ENCODE measurements around the gene PRXL2B.

- no peak for TF ChIP-seq EGR1 (IDR thresholded peaks at IDR 0.05; ENCODE audit: borderline replicate concordance in 1 of 2, low read depth in 2 of 2, low read length in 2 of 2)
- no peak for TF ChIP-seq TAF1 (IDR thresholded peaks at IDR 0.05; ENCODE audit: borderline replicate concordance, low read depth, low read length)
- no peak for TF ChIP-seq SP1 (IDR thresholded peaks at IDR 0.05; ENCODE audit: low read depth, low read length)
- TF ChIP-seq SUPT20H (IDR thresholded peaks at IDR 0.05; ENCODE audit: borderline replicate concordance, control insufficient read depth, low read depth, low read length), result no peak
- no peak for TF ChIP-seq SMC3 (IDR thresholded peaks at IDR 0.05; ENCODE audit: borderline replicate concordance, low read length)
- TF ChIP-seq, protein P1, sequence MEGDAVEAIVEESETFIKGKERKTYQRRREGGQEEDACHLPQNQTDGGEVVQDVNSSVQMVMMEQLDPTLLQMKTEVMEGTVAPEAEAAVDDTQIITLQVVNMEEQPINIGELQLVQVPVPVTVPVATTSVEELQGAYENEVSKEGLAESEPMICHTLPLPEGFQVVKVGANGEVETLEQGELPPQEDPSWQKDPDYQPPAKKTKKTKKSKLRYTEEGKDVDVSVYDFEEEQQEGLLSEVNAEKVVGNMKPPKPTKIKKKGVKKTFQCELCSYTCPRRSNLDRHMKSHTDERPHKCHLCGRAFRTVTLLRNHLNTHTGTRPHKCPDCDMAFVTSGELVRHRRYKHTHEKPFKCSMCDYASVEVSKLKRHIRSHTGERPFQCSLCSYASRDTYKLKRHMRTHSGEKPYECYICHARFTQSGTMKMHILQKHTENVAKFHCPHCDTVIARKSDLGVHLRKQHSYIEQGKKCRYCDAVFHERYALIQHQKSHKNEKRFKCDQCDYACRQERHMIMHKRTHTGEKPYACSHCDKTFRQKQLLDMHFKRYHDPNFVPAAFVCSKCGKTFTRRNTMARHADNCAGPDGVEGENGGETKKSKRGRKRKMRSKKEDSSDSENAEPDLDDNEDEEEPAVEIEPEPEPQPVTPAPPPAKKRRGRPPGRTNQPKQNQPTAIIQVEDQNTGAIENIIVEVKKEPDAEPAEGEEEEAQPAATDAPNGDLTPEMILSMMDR (IDR thresholded peaks at IDR 0.05 in 2 of 3, conservative IDR thresholded peaks at IDR 0.05 in 1 of 3; ENCODE audit: control insufficient read depth in 2 of 3, extremely low read depth in 1 of 3, insufficient read depth in 1 of 3, low read depth in 3 of 3, low read length in 3 of 3), result no peak
- no peak for TF ChIP-seq CBX5 (IDR thresholded peaks at IDR 0.05; ENCODE audit: low read depth)
- TF ChIP-seq CREB1 (IDR thresholded peaks at IDR 0.05; ENCODE audit: low read depth), result no peak
- no peak for TF ChIP-seq DPF2 (IDR thresholded peaks at IDR 0.05)
- no peak for TF ChIP-seq GABPA (IDR thresholded peaks at IDR 0.05; ENCODE audit: low read depth)
- TF ChIP-seq, protein P2, sequence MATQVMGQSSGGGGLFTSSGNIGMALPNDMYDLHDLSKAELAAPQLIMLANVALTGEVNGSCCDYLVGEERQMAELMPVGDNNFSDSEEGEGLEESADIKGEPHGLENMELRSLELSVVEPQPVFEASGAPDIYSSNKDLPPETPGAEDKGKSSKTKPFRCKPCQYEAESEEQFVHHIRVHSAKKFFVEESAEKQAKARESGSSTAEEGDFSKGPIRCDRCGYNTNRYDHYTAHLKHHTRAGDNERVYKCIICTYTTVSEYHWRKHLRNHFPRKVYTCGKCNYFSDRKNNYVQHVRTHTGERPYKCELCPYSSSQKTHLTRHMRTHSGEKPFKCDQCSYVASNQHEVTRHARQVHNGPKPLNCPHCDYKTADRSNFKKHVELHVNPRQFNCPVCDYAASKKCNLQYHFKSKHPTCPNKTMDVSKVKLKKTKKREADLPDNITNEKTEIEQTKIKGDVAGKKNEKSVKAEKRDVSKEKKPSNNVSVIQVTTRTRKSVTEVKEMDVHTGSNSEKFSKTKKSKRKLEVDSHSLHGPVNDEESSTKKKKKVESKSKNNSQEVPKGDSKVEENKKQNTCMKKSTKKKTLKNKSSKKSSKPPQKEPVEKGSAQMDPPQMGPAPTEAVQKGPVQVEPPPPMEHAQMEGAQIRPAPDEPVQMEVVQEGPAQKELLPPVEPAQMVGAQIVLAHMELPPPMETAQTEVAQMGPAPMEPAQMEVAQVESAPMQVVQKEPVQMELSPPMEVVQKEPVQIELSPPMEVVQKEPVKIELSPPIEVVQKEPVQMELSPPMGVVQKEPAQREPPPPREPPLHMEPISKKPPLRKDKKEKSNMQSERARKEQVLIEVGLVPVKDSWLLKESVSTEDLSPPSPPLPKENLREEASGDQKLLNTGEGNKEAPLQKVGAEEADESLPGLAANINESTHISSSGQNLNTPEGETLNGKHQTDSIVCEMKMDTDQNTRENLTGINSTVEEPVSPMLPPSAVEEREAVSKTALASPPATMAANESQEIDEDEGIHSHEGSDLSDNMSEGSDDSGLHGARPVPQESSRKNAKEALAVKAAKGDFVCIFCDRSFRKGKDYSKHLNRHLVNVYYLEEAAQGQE (IDR thresholded peaks at IDR 0.05; ENCODE audit: low read depth, low read length), result no peak
- TF ChIP-seq SIN3A (IDR thresholded peaks at IDR 0.05; ENCODE audit: low read depth, low read length), result no peak
These were observed 42.5 kb downstream of the PRXL2B start for GRCh38 chr1:2628933-2629626.

All from GM12878 (cell line).